HEK293 (cell line): ENCODE measurements around the gene YAF2.

Experiments used
- CTCF ChIA-PET: fragments of 350-600 bp; formaldehyde crosslinking; extraction: SDS; loops from one replicate; lab custom pipeline; 2021; ENCODE audit warnings: antibody characterized with exemption; lab: Yijun Ruan, JAX
- POLR2A ChIA-PET: fragments of 300-600 bp; formaldehyde crosslinking; extraction: SDS; loops from one replicate; lab custom pipeline; 2020; ENCODE audit warnings: antibody characterized with exemption, inconsistent platforms; lab: Yijun Ruan, JAX
- H3K27ac ChIP-seq: fragments of 200-500 bp; sonication (Bioruptor generic); 2 replicates; pipeline ENCODE4 v1.5.1; 2014; ENCODE audit warnings: low read depth, low read length, control low read depth, inconsistent platforms; ENCODE audit errors: extremely low read depth
- H3K36me3 ChIP-seq, 2 experiments: fragments of 200-500 bp in 1 of 2; sonication (Bioruptor generic) in 1 of 2; 1 replicate in 1 of 2; 2 replicates in 1 of 2; pipeline ENCODE4 v1.5.1; 2014 to 2017; ENCODE audit warnings: inconsistent platforms in 2 of 2, low read length in 2 of 2; ENCODE audit not compliant: control insufficient read depth in 2 of 2, insufficient read depth in 1 of 2
- H3K4me1 ChIP-seq: fragments of 200-500 bp; sonication (Bioruptor generic); 2 replicates; pipeline ENCODE4 v1.5.1; 2014; ENCODE audit warnings: mild to moderate bottlenecking, low read length, inconsistent platforms; ENCODE audit not compliant: control insufficient read depth, insufficient read depth
- H3K4me3 ChIP-seq: 2 replicates; pipeline ENCODE4 v1.5.1; 2011; ENCODE audit warnings: low read depth, mild to moderate bottlenecking, control low read depth, low read length, moderate library complexity
- H3K9me3 ChIP-seq: fragments of 200-500 bp; sonication (Bioruptor generic); 2 replicates; pipeline ENCODE4 v1.5.1; 2014; ENCODE audit warnings: low read depth, low read length, inconsistent platforms; ENCODE audit not compliant: control insufficient read depth, insufficient read depth
- BCL11A ChIP-seq: fragments of 450-650 bp; formaldehyde crosslinking; IDR thresholded peaks from 2 replicates; pipeline ENCODE4 v1.5.1; 2016; ENCODE audit warnings: low read depth, missing biosample characterization, missing genetic modification characterization
- GLIS1 ChIP-seq: fragments of 450-650 bp; formaldehyde crosslinking; IDR thresholded peaks from 2 replicates; pipeline ENCODE4 v1.5.1; 2016; ENCODE audit warnings: missing biosample characterization, missing genetic modification characterization
- MYNN ChIP-seq: fragments of 450-650 bp; formaldehyde crosslinking; IDR thresholded peaks from 2 replicates; pipeline ENCODE4 v1.5.1; 2016; ENCODE audit warnings: missing biosample characterization, missing genetic modification characterization, borderline replicate concordance
- ZBTB17 ChIP-seq: fragments of 450-650 bp; formaldehyde crosslinking; IDR thresholded peaks from 2 replicates; pipeline ENCODE4 v1.5.1; 2016; ENCODE audit warnings: missing biosample characterization, missing genetic modification characterization
- ZBTB21 ChIP-seq: fragments of 450-650 bp; formaldehyde crosslinking; IDR thresholded peaks from 2 replicates; pipeline ENCODE4 v1.5.1; 2017; ENCODE audit warnings: missing biosample characterization, missing genetic modification characterization
- ZIC2 ChIP-seq: fragments of 450-650 bp; formaldehyde crosslinking; IDR thresholded peaks from 2 replicates; pipeline ENCODE4 v1.5.1; 2016; ENCODE audit warnings: missing biosample characterization, missing genetic modification characterization
- ZNF16 ChIP-seq: fragments of 450-650 bp; formaldehyde crosslinking; IDR thresholded peaks from 2 replicates; pipeline ENCODE4 v1.5.1; 2016; ENCODE audit warnings: low read depth, missing biosample characterization, missing genetic modification characterization
- ZNF776 ChIP-seq: fragments of 450-650 bp; formaldehyde crosslinking; IDR thresholded peaks from 2 replicates; pipeline ENCODE4 v1.5.0; 2017; ENCODE audit warnings: missing biosample characterization, missing genetic modification characterization, borderline replicate concordance
- ZNF777 ChIP-seq: fragments of 450-650 bp; formaldehyde crosslinking; IDR thresholded peaks from 2 replicates; pipeline ENCODE4 v1.5.1; 2017; ENCODE audit warnings: missing biosample characterization, missing genetic modification characterization, borderline replicate concordance
- ZNF791 ChIP-seq: fragments of 450-650 bp; formaldehyde crosslinking; IDR thresholded peaks from 2 replicates; pipeline ENCODE4 v1.5.1; 2016; ENCODE audit warnings: missing biosample characterization, missing genetic modification characterization
- ZXDB ChIP-seq: fragments of 450-650 bp; formaldehyde crosslinking; IDR thresholded peaks from 2 replicates; pipeline ENCODE4 v1.5.1; 2016; ENCODE audit warnings: missing biosample characterization, missing genetic modification characterization
- TF ChIP-seq, protein P1 (sequence below): fragments of 450-650 bp; formaldehyde crosslinking; IDR thresholded peaks from 2 replicates; pipeline ENCODE4; 2016; ENCODE audit warnings: missing biosample characterization, missing genetic modification characterization
- TF ChIP-seq, protein P2 (sequence below): fragments of 450-650 bp; formaldehyde crosslinking; IDR thresholded peaks from 2 replicates; pipeline ENCODE4 v1.5.1; 2016; ENCODE audit warnings: missing biosample characterization, missing genetic modification characterization
- TF ChIP-seq, protein P3 (sequence below): fragments of 450-650 bp; formaldehyde crosslinking; IDR thresholded peaks from 2 replicates; pipeline ENCODE4 v1.5.1; 2016; ENCODE audit warnings: missing biosample characterization, missing genetic modification characterization, borderline replicate concordance
- TF ChIP-seq, protein P4 (sequence below): fragments of 450-650 bp; formaldehyde crosslinking; IDR thresholded peaks from 2 replicates; pipeline ENCODE4 v1.5.1; 2017; ENCODE audit warnings: missing biosample characterization, missing genetic modification characterization
- TF ChIP-seq, protein P5 (sequence below): fragments of 450-650 bp; formaldehyde crosslinking; IDR thresholded peaks from 2 replicates; pipeline ENCODE4 v1.5.1; 2016; ENCODE audit warnings: missing biosample characterization, missing genetic modification characterization, low read depth
- TF ChIP-seq, protein P6 (sequence below): fragments of 450-650 bp; formaldehyde crosslinking; IDR thresholded peaks from 2 replicates; pipeline ENCODE4 v1.5.1; 2017; ENCODE audit warnings: missing biosample characterization, missing genetic modification characterization
- TF ChIP-seq, protein P7 (sequence below): fragments of 450-650 bp; formaldehyde crosslinking; optimal IDR thresholded peaks from 2 replicates; pipeline ENCODE3; 2016; ENCODE audit warnings: missing biosample characterization, mild to moderate bottlenecking, missing genetic modification characterization

Gene YAF2

DNA sequence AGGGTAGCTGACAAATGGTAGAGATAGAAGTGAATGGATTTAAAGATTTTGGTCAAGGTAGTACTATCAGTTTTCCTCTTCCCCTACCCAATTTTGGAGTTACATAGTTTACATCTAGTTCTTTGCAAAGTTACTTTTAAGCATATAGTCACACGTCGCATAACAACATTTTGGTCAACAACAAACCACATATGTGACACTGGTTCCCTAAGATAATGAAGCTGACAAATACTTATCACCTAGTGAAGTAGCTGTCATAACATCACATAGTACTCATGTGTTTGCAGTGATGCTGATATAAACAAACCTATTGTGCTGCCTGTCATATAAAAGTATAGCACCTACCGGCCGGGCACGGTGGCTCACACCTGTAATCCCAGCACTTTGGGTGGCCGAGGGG is 45.4 kb downstream of the YAF2 start:
- CTCF ChIA-PET = interaction anchor here (0.5 kb wide), 1 partner anchor 28 kb away, joined by 3 read pairs; no protein-coding TSS in a partner anchor
- TF ChIP-seq, protein P1, sequence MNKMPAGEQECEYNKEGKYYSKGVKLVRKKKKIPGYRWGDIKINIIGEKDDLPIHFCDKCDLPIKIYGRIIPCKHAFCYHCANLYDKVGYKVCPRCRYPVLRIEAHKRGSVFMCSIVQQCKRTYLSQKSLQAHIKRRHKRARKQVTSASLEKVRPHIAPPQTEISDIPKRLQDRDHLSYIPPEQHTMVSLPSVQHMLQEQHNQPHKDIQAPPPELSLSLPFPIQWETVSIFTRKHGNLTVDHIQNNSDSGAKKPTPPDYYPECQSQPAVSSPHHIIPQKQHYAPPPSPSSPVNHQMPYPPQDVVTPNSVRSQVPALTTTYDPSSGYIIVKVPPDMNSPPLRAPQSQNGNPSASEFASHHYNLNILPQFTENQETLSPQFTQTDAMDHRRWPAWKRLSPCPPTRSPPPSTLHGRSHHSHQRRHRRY (tag by site-specific recombination) = no peak
- TF ChIP-seq, protein P2, sequence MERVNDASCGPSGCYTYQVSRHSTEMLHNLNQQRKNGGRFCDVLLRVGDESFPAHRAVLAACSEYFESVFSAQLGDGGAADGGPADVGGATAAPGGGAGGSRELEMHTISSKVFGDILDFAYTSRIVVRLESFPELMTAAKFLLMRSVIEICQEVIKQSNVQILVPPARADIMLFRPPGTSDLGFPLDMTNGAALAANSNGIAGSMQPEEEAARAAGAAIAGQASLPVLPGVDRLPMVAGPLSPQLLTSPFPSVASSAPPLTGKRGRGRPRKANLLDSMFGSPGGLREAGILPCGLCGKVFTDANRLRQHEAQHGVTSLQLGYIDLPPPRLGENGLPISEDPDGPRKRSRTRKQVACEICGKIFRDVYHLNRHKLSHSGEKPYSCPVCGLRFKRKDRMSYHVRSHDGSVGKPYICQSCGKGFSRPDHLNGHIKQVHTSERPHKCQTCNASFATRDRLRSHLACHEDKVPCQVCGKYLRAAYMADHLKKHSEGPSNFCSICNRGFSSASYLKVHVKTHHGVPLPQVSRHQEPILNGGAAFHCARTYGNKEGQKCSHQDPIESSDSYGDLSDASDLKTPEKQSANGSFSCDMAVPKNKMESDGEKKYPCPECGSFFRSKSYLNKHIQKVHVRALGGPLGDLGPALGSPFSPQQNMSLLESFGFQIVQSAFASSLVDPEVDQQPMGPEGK (tag by site-specific recombination) = no peak
- TF ChIP-seq, protein P3, sequence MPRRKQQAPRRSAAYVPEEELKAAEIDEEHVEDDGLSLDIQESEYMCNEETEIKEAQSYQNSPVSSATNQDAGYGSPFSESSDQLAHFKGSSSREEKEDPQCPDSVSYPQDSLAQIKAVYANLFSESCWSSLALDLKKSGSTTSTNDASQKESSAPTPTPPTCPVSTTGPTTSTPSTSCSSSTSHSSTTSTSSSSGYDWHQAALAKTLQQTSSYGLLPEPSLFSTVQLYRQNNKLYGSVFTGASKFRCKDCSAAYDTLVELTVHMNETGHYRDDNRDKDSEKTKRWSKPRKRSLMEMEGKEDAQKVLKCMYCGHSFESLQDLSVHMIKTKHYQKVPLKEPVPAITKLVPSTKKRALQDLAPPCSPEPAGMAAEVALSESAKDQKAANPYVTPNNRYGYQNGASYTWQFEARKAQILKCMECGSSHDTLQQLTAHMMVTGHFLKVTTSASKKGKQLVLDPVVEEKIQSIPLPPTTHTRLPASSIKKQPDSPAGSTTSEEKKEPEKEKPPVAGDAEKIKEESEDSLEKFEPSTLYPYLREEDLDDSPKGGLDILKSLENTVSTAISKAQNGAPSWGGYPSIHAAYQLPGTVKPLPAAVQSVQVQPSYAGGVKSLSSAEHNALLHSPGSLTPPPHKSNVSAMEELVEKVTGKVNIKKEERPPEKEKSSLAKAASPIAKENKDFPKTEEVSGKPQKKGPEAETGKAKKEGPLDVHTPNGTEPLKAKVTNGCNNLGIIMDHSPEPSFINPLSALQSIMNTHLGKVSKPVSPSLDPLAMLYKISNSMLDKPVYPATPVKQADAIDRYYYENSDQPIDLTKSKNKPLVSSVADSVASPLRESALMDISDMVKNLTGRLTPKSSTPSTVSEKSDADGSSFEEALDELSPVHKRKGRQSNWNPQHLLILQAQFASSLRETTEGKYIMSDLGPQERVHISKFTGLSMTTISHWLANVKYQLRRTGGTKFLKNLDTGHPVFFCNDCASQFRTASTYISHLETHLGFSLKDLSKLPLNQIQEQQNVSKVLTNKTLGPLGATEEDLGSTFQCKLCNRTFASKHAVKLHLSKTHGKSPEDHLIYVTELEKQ (tag by site-specific recombination) = no peak
- TF ChIP-seq ZNF776 (tag by site-specific recombination) (no peak), MYNN (no peak), BCL11A (tag by site-specific recombination) (no peak), ZNF777 (tag by site-specific recombination) (no peak), GLIS1 (tag by site-specific recombination) (no peak), ZBTB21 (no peak), ZIC2 (no peak), ZNF791 (no peak), ZXDB (tag by site-specific recombination) (no peak), ZBTB17 (tag by site-specific recombination) (no peak), ZNF16 (tag by site-specific recombination) (no peak)
- TF ChIP-seq, protein P4, sequence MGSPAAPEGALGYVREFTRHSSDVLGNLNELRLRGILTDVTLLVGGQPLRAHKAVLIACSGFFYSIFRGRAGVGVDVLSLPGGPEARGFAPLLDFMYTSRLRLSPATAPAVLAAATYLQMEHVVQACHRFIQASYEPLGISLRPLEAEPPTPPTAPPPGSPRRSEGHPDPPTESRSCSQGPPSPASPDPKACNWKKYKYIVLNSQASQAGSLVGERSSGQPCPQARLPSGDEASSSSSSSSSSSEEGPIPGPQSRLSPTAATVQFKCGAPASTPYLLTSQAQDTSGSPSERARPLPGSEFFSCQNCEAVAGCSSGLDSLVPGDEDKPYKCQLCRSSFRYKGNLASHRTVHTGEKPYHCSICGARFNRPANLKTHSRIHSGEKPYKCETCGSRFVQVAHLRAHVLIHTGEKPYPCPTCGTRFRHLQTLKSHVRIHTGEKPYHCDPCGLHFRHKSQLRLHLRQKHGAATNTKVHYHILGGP (tag by site-specific recombination) = no peak
- TF ChIP-seq, protein P5, sequence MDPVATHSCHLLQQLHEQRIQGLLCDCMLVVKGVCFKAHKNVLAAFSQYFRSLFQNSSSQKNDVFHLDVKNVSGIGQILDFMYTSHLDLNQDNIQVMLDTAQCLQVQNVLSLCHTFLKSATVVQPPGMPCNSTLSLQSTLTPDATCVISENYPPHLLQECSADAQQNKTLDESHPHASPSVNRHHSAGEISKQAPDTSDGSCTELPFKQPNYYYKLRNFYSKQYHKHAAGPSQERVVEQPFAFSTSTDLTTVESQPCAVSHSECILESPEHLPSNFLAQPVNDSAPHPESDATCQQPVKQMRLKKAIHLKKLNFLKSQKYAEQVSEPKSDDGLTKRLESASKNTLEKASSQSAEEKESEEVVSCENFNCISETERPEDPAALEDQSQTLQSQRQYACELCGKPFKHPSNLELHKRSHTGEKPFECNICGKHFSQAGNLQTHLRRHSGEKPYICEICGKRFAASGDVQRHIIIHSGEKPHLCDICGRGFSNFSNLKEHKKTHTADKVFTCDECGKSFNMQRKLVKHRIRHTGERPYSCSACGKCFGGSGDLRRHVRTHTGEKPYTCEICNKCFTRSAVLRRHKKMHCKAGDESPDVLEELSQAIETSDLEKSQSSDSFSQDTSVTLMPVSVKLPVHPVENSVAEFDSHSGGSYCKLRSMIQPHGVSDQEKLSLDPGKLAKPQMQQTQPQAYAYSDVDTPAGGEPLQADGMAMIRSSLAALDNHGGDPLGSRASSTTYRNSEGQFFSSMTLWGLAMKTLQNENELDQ (tag by site-specific recombination) = no peak
- TF ChIP-seq, protein P6, sequence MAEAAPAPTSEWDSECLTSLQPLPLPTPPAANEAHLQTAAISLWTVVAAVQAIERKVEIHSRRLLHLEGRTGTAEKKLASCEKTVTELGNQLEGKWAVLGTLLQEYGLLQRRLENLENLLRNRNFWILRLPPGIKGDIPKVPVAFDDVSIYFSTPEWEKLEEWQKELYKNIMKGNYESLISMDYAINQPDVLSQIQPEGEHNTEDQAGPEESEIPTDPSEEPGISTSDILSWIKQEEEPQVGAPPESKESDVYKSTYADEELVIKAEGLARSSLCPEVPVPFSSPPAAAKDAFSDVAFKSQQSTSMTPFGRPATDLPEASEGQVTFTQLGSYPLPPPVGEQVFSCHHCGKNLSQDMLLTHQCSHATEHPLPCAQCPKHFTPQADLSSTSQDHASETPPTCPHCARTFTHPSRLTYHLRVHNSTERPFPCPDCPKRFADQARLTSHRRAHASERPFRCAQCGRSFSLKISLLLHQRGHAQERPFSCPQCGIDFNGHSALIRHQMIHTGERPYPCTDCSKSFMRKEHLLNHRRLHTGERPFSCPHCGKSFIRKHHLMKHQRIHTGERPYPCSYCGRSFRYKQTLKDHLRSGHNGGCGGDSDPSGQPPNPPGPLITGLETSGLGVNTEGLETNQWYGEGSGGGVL (tag by site-specific recombination) = no peak
- TF ChIP-seq, protein P7, sequence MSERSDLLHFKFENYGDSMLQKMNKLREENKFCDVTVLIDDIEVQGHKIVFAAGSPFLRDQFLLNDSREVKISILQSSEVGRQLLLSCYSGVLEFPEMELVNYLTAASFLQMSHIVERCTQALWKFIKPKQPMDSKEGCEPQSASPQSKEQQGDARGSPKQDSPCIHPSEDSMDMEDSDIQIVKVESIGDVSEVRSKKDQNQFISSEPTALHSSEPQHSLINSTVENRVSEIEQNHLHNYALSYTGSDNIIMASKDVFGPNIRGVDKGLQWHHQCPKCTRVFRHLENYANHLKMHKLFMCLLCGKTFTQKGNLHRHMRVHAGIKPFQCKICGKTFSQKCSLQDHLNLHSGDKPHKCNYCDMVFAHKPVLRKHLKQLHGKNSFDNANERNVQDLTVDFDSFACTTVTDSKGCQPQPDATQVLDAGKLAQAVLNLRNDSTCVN (tag by site-specific recombination) = no peak
- TF ChIP-seq, all 188 proteins: peak for 0
- POLR2A ChIA-PET = no interaction called here
- Histone ChIP-seq H3K4me1 (peaks cover 15% of the 10 kb centered on the region), H3K27ac (no peak overlapping the region), H3K36me3 (peaks cover 0 to 13% of the 10 kb centered on the region in 2 experiments; a peak in 1 of 3 replicates), H3K4me3 (no peak overlapping the region), H3K9me3 (no peaks in the 10 kb centered on the region)
